ENCODE results near the gene RDH14.

DNA sequence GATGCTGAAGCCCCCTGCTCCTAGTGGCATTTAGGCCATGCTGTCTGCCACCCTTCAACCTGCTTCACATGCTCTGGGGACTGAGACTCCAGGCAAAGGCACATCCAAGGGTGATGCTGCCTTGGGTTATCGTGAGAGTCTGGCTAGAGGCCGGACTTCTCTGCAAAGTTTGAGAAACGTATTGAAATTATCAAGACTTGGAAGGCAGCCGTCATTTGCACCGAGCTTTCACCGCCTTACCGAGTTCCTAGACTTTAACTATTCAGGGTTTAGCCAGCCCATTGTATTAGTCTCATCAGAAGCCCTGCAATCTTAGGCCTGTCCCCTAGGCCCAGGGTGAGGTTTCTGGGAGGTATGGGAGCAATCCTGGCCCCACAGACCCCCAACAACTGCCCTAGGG, 34.0 kb downstream of the RDH14 start:
- TF ChIP-seq, protein P1, sequence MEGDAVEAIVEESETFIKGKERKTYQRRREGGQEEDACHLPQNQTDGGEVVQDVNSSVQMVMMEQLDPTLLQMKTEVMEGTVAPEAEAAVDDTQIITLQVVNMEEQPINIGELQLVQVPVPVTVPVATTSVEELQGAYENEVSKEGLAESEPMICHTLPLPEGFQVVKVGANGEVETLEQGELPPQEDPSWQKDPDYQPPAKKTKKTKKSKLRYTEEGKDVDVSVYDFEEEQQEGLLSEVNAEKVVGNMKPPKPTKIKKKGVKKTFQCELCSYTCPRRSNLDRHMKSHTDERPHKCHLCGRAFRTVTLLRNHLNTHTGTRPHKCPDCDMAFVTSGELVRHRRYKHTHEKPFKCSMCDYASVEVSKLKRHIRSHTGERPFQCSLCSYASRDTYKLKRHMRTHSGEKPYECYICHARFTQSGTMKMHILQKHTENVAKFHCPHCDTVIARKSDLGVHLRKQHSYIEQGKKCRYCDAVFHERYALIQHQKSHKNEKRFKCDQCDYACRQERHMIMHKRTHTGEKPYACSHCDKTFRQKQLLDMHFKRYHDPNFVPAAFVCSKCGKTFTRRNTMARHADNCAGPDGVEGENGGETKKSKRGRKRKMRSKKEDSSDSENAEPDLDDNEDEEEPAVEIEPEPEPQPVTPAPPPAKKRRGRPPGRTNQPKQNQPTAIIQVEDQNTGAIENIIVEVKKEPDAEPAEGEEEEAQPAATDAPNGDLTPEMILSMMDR (IDR thresholded peaks at IDR 0.05), result no peak
- no peak for TF ChIP-seq POLR2A (IDR thresholded peaks at IDR 0.05)
